ENCODE results near the gene POPDC2. TPM values are rescaled to one million over a fixed set of nuclear protein-coding genes. Genes with fewer than 3 reads are reported as not detected.

The POPDC2 gene
- total RNA-seq, 2 experiments from 2014 or later = 1.4 to 1.7 TPM

GRCh38 chr3:119652306-119653033 lies 7.9 kb downstream of the POPDC2 start:
- no peaks in the 10 kb centered on the region for H3K4me1 Mint-ChIP-seq
- peaks cover 6% of the 10 kb centered on the region for H3K36me3 Mint-ChIP-seq (ENCODE audit: low read depth)
- POLR2A ChIA-PET = no interaction called here
- intact Hi-C loops (cut with DNase I, micrococcal nuclease) = no loop called here
- ATAC-seq (no peak), DNase-seq (no peak)
- CTCF ChIA-PET = interaction anchor here (0.5 to 0.7 kb wide), 2 partner anchors 31 to 70 kb away, joined by 3 read pairs; no protein-coding TSS in a partner anchor
- H3K27ac Mint-ChIP-seq = no peak overlapping the region
- no peaks in the 10 kb centered on the region for H3K9me3 Mint-ChIP-seq (ENCODE audit: low read depth)
- H3K27me3 Mint-ChIP-seq = no peaks in the 10 kb centered on the region
- no peak overlapping the region for H3K4me3 Mint-ChIP-seq

GRCh38 chr3:119649761-119650160 lies 10.6 kb downstream of the POPDC2 start:
- ChIA-PET POLR2A (no interaction called here), CTCF (interaction anchor here (0.7 kb wide), 1 partner anchor 27 kb away, joined by 3 read pairs; no protein-coding TSS in a partner anchor)
- Mint-ChIP-seq H3K9me3 (ENCODE audit: low read depth) (no peaks in the 10 kb centered on the region), H3K4me1 (no peaks in the 10 kb centered on the region), H3K27ac (no peak overlapping the region), H3K4me3 (no peak overlapping the region), H3K27me3 (no peaks in the 10 kb centered on the region), H3K36me3 (ENCODE audit: low read depth) (peaks cover 9% of the 10 kb centered on the region)
- intact Hi-C loops (cut with DNase I, micrococcal nuclease) = no loop called here
- no peak for ATAC-seq
- no peak for DNase-seq

- POLR2A ChIA-PET = no interaction called here
- no peak for DNase-seq
Measured at GRCh38 chr3:119647843-119648575, 12.4 kb downstream of the POPDC2 start.

GRCh38 chr3:119647171-119647570 lies 13.2 kb downstream of the POPDC2 start:
- intact Hi-C loops (cut with DNase I, micrococcal nuclease) = no loop called here
- CTCF ChIA-PET = interaction anchor here (0.9 kb wide), 1 partner anchor 379 kb away, joined by 5 read pairs; no protein-coding TSS in a partner anchor

More at GRCh38 chr3:119647843-119648575, 12.4 kb downstream of the POPDC2 start:
- H3K27ac Mint-ChIP-seq = no peak overlapping the region
- ATAC-seq = no peak
- H3K4me3 Mint-ChIP-seq = no peak overlapping the region
- H3K4me1 Mint-ChIP-seq = peaks cover 12% of the 10 kb centered on the region
- H3K36me3 Mint-ChIP-seq (ENCODE audit: low read depth) = peaks cover 6% of the 10 kb centered on the region
- H3K9me3 Mint-ChIP-seq (ENCODE audit: low read depth) = no peaks in the 10 kb centered on the region
- CTCF ChIA-PET = interaction anchor here (0.9 to 1.0 kb wide), 2 partner anchors 14 to 380 kb away, joined by 3 to 5 read pairs; no protein-coding TSS in a partner anchor
- H3K27me3 Mint-ChIP-seq = no peaks in the 10 kb centered on the region
- intact Hi-C loops (cut with DNase I, micrococcal nuclease) = no loop called here

GRCh38 chr3:119645813-119646212 lies 14.6 kb downstream of the POPDC2 start:
- peaks cover 4% of the 10 kb centered on the region for H3K9me3 Mint-ChIP-seq (ENCODE audit: low read depth)
- H3K27ac Mint-ChIP-seq = no peak overlapping the region
- peaks cover 21% of the 10 kb centered on the region for H3K4me1 Mint-ChIP-seq
- no peak overlapping the region for H3K4me3 Mint-ChIP-seq
- ChIA-PET CTCF (no interaction called here), POLR2A (no interaction called here)
- DNase-seq = no peak
- ATAC-seq = no peak
- H3K36me3 Mint-ChIP-seq (ENCODE audit: low read depth) = peaks cover 16% of the 10 kb centered on the region
- H3K27me3 Mint-ChIP-seq = no peaks in the 10 kb centered on the region
- intact Hi-C loops (cut with DNase I, micrococcal nuclease) = no loop called here

More at GRCh38 chr3:119647171-119647570, 13.2 kb downstream of the POPDC2 start:
- Mint-ChIP-seq H3K27me3 (no peaks in the 10 kb centered on the region), H3K36me3 (ENCODE audit: low read depth) (peaks cover 10% of the 10 kb centered on the region), H3K9me3 (ENCODE audit: low read depth) (no peaks in the 10 kb centered on the region), H3K4me1 (peaks cover 20% of the 10 kb centered on the region), H3K4me3 (no peak overlapping the region), H3K27ac (no peak overlapping the region)
- POLR2A ChIA-PET = no interaction called here
- ATAC-seq = no peak
- DNase-seq = no peak

- Mint-ChIP-seq H3K27me3 (no peaks in the 10 kb centered on the region), H3K27ac (no peak overlapping the region), H3K9me3 (ENCODE audit: low read depth) (peaks cover 7% of the 10 kb centered on the region), H3K36me3 (ENCODE audit: low read depth) (peaks cover 25% of the 10 kb centered on the region), H3K4me1 (peaks cover 30% of the 10 kb centered on the region), H3K4me3 (no peak overlapping the region)
- POLR2A ChIA-PET = no interaction called here
- DNase-seq = no peak
- ATAC-seq = no peak
- CTCF ChIA-PET = no interaction called here
- intact Hi-C loops (cut with DNase I, micrococcal nuclease) = no loop called here
Measured at GRCh38 chr3:119644481-119644880, 15.9 kb downstream of the POPDC2 start.

GRCh38 chr3:119643528-119643927 lies 16.9 kb downstream of the POPDC2 start:
- Mint-ChIP-seq H3K27me3 (no peaks in the 10 kb centered on the region), H3K36me3 (ENCODE audit: low read depth) (peaks cover 28% of the 10 kb centered on the region), H3K4me1 (peaks cover 39% of the 10 kb centered on the region), H3K9me3 (ENCODE audit: low read depth) (peaks cover 7% of the 10 kb centered on the region), H3K4me3 (no peak overlapping the region), H3K27ac (no peak overlapping the region)
- DNase-seq (no peak), ATAC-seq (no peak)
- ChIA-PET POLR2A (no interaction called here), CTCF (no interaction called here)
- intact Hi-C loops (cut with DNase I, micrococcal nuclease) = no loop called here

GRCh38 chr3:119642746-119643473 lies 17.5 kb downstream of the POPDC2 start:
- Mint-ChIP-seq H3K27me3 (no peaks in the 10 kb centered on the region), H3K4me1 (peaks cover 46% of the 10 kb centered on the region), H3K27ac (no peak overlapping the region), H3K36me3 (ENCODE audit: low read depth) (peaks cover 27% of the 10 kb centered on the region), H3K4me3 (no peak overlapping the region), H3K9me3 (ENCODE audit: low read depth) (peaks cover 7% of the 10 kb centered on the region)
- ATAC-seq (peak; percentile 28), DNase-seq (peak; percentile 30)
- intact Hi-C loops (cut with DNase I, micrococcal nuclease) = no loop called here
- ChIA-PET POLR2A (no interaction called here), CTCF (no interaction called here)

- ChIA-PET CTCF (no interaction called here), POLR2A (no interaction called here)
- DNase-seq (no peak), ATAC-seq (no peak)
- intact Hi-C loops (cut with DNase I, micrococcal nuclease) = no loop called here
- Mint-ChIP-seq H3K27ac (no peak overlapping the region), H3K4me1 (peaks cover 50% of the 10 kb centered on the region), H3K27me3 (no peaks in the 10 kb centered on the region), H3K9me3 (ENCODE audit: low read depth) (peaks cover 7% of the 10 kb centered on the region), H3K4me3 (no peak overlapping the region), H3K36me3 (ENCODE audit: low read depth) (peaks cover 23% of the 10 kb centered on the region)
Measured at GRCh38 chr3:119641416-119641815, 19.0 kb downstream of the POPDC2 start.

- ChIA-PET POLR2A (no interaction called here), CTCF (no interaction called here)
- Mint-ChIP-seq H3K27ac (peak overlapping the region; percentile 92), H3K36me3 (ENCODE audit: low read depth) (peaks cover 23% of the 10 kb centered on the region), H3K9me3 (ENCODE audit: low read depth) (peaks cover 7% of the 10 kb centered on the region), H3K4me1 (peaks cover 50% of the 10 kb centered on the region), H3K4me3 (no peak overlapping the region), H3K27me3 (no peaks in the 10 kb centered on the region)
- DNase-seq = peak; percentile 38
- intact Hi-C loops (cut with DNase I, micrococcal nuclease) = loop anchor here (1.0 to 2.0 kb wide), 8 partner anchors 38 to 709 kb away; partner anchors contain the start of genes COX17 (in 2 of the 2), TMEM39A (in 2 of the 2), ARHGAP31 (in 1 of the 2) and GSK3B (in 1 of the 2)
- peak; percentile 37 for ATAC-seq
Measured at GRCh38 chr3:119639494-119640350, 20.7 kb downstream of the POPDC2 start.

All from activated CD4-positive, alpha-beta T cell treated with anti-CD3 and anti-CD28 coated beads for 36 hours (primary cell).